Renal cortex interstitium (tissue), 11 donors: ENCODE measurements around the gene NGDN. TPM values are rescaled to one million over a fixed set of nuclear protein-coding genes. Genes with fewer than 3 reads are reported as not detected.

Source experiments
- DNase-seq, 11 donors: peaks; one replicate each; pipeline ENCODE4 v3.0.0-alpha.2; 2013; ENCODE audit warnings: low read depth in 9 of 11, low spot score in 4 of 11; ENCODE audit errors: extremely low read depth in 1 of 11
- polyA plus RNA-seq, 3 donors: library from polyadenylated mRNA; unstranded; fragments of 120-200 nt; gene quantifications; one replicate each; pipeline ENCODE4 v1.2.1, GENCODE V29; 2013; ENCODE audit not compliant: insufficient read length in 3 of 3

The NGDN gene
- polyA plus RNA-seq, 3 donors: 60.8 to 69.8 (median 63.8) TPM

DNA sequence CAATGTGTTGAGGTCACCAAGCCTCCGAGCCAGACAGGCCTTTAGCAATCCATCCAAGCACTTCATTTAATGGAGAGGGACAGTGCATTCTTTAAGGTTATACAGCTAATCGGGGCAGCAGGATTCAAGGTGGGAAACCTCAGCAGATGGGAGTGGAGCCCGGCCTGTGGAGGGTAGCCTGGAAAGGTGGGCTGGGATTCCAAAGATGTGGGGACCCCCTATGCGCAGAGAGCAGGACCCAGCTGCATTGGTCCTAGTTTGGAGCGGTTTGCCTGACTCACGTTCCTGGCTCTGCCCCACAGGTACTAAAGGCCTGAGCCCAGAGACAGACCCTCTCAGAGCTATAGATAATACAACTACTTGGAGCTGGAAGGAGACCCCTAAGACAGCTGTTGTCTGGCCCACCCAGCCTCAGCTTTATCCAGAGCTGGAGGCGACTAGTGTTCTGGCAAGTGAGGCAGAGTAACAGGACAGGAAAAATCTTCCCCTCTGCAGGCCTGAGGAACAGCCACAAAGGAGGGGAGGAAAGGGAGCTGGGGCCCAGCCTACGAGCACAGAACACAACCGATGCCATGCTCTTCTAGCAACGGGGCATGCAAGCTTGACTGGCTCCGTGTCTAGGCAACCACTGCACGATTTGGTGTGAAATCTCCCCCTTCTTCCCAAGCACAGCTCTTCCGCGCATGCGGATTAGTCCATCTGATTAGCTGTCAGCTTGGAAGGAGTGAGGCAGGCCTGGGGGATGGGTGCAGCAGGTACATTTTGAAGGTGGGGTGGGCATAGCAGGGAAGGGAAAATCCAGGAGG is 33.0 kb upstream of the NGDN start:
- DNase-seq: peak; percentile 66 to 92 (median 80)

DNA sequence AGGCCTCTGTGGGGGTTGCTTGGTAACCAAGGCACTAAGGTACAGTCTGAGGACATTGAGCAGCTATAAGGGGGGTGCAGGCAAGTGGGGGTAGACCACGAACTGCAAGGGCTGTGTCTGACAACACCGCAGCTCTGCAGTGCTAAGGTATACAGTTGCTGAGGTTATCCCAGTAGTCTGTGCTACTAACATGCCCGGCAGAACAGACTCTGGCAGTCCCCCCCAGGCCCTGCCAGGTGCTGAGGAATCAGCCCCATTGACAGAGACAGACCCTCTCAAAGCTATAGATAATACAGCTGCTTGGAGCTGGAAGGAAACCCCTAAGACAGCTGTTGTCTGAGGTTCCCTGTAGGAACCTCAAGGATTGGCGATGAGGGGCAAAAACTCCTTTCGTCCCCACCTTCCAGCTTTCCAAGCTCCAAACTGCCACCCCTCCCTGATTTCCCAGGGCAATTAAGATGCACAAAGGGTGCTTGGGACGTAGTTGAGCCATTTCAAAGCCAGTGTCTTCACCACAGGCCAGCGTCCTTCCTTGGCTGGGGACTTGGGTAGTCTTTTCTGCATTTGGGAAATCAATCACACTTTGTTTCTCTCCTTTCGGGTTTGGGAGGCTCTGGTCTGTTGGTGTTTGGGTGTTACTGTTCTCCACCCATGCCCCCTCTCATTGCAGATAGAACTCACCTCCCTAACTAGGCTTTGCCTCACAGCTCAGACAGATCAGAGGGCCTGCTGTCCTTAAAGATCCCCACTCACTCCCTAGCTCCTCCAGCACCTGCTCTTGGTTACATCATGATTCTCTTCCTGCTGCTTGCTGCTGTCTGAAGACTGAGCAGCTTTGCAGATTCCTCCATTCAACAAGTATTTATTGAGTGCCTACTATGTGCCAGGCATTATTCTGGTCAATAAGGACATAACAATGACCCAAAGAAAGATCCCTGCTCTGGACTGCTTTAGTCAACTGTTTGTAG is 32.1 kb upstream of the NGDN start:
- no peak for DNase-seq

DNA sequence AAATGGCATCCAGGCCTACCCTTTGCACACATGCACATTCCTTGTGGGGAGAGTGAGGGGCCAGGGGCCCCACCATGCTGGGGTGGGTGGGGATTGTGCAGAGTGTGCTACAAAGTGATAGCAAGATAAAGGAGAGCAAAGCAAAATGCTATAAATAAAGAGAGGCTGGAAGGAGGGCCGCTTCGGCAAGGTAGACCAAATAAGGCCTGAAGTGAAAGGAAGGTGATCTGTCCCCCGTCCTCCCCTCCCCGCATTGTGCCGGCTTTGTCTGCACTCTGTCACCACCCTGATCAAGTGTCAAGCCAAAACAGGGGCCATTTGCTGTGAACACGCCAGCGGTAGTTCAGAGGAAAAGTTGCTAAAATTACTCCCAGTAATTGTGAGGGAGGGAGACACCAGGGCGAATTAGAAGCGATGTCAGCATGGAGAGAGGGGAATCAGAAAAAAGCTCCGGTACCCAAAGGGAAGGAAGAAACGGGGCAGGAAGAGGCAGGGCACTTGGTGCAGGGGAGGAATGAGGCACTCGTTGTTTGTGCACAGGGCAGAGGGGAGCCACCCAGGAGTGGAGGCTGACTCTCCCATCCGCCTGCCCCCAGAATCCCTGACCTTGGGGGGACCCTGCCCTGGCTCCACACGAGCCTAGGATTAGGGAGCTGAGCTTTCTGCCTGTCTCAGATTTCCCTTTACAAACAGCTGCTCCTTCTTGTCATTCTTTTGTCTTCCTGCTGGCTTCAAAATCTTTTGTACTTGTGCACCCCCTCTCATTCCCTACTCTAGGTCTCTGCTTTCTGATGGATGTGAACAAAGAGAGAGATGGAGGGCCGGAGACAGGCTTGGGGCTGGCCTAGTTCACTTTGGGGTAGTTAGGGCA is 31.2 kb upstream of the NGDN start:
- DNase-seq: no peak

DNA sequence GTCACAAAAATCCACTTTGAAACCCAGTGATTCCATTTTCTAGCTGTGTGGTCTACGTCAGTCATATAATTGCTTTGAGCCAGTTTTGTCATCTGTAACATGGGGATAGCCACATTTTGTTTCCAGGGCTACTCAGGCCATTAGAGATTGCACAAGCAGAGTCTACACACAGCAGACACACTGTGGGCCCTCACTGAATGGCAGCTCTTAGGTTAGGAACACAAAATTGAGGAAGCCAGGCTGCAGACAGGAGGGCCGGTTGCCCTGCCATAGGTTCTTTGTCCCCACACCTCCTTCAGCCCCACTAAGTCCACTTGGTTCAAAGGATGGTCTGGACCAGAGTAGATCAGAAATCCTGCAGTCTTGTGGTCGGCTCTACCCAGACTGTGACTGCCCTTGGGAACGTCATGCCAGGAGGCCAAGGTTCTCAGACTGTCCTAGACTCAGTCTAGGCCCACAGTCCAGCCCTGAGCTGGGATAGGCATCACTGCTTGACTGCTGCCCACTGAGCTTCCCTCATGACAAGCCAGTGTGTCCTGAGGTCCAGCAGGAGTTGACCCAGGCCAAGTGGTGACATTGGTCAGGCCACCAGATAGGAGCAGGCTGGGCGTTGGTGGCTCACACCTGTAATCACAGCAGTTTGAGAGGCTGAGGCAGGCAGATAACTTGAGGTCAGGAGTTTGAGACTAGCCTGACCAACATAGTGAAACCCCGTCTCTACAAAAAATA is 30.2 kb upstream of the NGDN start:
- no peak for DNase-seq

DNA sequence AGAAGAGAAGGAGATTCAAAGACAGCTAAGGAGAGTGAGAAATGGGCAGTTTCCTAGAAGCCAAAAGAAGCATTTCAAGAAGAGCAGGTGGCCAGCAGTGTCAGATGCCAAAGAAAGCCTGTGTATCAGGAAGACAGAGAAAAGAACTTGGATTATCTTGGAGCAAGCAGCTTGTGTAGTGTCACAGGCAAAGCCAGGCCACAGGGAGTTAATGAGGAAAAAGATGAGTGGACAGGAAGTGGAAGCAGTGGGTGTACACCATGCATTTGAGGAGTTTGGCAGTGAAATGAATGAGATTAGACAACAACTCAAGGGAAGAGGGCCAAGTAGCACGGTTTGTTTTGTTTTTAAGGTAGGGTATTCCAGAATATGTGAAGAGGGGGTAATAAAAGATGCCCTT is 28.4 kb upstream of the NGDN start:
- no peak for DNase-seq

DNA sequence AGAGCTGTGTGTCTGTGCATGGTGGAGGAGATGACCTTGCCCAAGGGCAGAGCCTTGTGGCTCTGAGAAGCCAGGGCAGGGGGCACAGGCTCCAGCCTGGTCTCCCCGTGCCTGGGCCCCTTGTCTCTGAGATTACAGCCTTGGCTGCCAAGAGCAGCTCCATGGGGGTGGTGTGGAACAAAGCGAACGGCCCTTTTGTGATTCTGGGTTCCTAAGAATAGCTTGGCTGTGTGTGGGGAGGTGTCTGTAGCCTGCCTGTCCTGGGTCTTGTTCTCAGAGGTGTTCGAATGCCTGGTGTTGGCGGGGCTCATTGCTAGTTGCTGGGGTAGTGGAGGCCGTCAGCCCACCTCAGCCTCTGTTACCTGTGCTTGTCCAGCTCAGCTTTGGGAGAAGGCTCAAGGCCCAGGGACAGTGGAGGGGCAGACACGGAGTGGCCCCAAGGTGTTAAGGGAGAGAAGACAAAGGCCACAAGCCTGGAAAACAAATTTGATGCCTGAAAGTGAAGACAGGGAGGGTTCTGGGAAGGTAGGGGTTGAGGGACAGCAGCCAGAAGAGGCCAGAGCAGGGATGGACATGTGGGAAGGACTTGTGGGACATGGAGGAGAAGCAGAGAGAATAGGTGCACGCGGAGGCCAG is 26.7 kb upstream of the NGDN start:
- no peak for DNase-seq

DNA sequence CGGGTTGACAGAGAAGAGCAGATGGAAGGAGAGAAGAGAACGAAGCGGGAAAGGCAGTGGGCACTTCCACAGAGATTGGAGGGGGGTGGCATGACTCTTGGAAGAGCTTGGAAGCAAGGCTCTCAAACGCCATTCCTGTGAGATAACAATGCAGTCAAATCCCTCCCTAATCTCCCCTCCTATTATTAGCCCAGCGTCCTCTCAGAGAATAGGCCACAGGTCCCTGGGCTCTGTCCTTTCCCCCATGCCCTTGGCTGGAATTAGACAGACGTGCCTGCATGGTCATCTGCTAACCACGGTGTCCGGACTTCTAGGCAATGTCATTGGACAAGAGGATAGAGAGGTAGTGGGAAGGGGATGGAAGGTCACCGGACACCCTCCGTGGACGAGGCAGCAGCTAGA is 26.1 kb upstream of the NGDN start:
- DNase-seq: no peak

DNA sequence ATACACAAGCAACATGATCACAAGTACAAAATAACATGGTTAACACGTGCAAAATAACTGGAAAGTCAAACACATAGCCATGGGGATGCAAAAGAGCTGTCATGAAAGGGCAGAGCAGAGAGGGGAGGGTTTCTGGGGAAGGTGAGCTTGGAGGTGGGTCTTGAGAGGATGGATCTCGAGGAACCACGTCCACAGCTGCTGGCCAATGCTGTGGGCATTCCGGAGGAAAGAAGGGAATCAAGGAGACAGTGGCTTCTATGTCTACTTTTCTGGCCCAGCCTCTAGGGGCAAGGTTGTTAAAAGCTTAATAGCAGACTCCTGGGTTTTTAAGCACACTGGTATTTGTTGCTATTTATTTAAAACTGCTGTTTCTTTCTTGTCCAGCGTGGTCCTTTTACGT is 25.6 kb upstream of the NGDN start:
- DNase-seq: no peak

DNA sequence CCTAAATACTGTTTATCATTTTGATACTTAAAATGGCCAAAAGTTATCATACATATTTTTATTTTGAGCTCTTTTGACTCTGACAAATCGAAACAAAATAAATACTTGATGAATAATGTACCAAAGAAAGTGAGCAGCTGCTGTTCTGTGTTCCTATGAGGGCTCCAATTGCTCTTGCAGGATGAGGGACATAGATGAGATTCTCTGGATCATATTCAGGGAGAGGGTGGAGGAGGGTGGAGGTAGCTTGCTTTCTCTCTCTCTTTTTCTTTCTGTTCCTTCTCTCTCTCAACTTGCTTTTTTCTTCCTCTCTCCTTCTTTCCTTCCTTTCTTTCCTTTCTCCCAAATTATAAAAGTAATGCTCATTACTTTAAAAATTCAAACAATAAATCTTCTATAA is 25.2 kb upstream of the NGDN start:
- DNase-seq: no peak

DNA sequence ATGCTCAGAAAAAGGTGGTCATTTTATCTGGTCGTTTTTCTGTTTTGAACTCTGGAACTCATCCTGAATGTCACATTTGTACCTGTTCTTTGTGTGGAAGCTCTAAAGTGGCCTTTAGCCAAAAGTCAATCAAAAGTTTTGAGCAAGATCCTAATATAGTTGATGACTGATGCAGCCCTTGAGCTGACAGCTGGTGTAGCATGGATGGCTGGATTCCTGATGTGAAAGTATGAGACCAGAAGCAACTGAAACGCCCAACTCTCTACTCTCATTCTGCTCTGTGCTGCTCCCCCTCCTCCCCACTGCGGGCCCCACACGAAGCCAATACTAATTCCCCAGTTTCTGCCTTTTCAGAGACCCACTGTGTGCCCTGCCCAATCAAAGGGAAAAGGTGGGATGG is 23.7 kb upstream of the NGDN start:
- DNase-seq: no peak

DNA sequence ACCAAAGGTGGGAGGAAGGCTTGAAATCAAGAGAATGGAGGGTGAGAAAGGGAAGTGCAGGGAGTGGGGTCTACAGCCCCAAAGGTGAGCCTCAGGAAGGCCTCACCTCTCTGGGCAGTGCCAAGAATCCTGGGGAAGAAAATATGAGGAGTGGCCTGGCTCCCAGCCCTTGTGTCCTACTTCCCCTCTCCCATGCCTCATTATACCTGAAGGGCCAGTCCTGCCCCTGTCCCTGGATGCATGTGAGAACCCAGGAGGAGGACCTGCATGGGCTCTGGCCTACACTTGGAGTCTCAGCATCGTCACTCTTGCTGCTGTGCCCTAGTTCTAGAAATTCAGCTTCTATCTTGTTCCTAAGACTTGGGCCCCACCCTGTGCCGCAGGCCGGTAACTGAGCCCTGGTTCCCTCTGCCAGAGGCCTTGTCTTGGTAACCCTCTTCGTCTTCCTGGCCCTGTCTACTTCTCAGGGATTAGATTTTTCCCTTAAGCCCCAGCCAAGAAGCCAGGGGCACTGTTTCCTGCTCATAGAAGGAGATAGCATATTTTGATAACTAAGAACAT is 23.1 kb upstream of the NGDN start:
- DNase-seq: no peak

DNA sequence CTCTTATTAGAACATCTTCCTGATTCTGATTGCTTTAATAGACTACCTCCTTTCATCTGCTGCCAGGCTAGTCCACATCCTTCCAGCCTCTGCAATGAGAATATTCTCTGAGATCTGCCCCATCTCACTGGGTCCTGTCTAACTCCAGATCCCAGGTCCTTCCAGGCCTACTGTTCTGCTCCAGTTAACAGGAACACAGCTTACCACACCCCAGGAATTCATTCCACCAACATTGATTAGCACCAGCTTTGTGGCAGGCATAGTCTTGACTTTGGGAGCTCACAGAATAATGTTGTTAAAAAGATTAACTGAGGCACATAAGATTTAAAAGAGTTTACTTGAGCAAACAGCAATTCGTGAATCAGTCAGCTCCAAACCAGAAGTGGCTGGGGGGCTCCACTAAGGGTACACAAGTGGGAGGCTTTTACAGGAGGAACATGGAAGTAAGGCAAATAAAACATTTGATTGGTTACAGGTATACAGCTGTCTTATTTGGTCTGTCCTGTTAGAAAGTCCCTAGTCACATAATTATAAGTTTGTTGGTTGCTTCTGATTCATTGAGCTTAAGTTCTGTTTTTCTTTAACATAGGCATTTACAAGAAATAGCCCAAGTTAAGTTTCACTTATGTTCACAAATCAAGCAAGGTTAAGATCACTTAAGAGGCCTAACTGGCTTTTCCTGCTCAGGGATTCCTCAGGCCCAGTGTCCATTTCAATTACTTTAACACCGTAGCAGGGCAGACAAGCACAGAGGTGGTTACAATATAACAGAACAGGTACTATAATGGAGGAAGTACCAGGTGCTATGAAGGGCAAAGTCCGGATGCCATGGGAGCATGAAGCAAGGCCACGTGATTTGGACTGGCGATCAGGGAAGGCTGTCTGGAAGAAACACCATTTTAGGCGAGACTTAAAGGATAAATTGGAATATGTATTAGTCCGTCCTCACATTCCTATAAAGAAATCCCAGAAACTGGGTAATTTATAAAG is 21.8 kb upstream of the NGDN start:
- peak in 3 of 11 donors; percentile 25 to 68 (median 50) for DNase-seq

DNA sequence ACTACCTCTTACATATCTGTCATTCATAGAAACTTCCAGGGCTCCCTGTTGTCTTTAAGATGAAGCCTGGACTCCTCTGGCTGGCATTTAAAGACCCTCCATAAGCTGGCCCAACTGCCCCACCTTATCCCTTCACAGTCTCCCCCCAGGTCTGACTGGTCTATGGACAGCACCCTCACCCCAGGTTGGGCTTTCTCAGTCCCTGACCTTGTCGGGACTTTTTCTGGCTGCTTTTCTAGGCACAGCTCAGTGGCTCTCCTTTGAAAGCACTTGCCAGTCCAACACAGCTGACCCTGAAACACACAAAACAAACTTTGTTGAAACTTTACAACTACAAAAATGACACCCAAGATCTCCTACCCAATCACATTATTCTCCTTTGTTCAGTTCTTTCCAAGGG is 20.2 kb upstream of the NGDN start:
- no peak for DNase-seq

DNA sequence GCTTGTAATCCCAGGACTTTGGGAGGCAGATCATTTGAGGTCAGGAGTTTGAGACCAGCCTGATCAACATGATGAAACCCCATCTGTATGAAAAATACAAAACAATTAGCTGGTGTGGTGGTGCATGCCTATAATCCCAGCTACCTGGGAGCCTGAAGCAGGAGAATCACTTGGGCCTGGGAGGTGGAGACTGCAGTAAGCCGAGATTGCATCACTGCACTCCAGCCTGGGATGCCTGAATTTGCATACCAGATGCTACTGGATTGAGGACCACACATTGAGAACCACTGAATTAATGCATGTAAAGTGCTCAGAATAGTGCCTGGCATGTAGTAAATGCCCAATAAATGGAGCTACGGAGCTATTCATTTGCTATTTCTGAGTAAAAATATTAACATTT is 19.1 kb upstream of the NGDN start:
- no peak for DNase-seq

DNA sequence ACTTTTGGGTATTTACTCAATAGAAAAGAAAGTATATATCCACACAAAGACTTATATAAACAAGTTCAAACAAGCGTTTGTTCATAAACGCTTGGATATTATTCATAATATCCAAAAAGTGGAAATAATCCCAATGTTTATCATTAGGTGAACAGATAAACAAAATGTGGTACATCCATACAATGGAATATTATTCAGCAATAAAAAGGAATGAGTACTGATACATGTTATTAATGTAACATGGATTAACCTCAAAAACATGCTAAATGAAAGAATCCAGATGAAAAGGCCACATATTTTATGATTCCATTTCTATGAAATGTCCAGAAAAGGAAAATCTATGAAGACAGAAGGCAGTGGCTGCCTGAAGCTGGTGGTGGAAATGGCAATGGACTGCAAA is 17.3 kb upstream of the NGDN start:
- no peak for DNase-seq

DNA sequence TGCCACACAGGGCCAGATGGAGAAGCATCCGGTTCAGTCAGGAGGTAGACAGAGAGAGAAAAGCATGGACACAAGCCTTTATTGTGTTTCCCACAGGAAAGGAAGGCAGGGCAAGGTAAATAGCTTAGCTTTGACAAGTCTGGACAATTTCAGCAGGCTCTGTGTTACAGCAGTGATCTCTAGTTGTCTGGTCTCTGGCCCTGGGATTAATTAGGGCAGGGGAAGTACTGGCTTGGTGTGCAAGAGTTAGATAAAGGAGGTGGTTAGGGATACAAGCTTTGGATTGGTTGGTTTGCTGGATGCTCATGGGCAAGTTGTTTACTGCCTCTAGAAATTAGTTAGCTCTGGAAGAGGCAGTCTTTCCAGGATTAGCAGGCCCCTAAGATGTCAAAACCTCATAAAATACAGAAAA is 15.1 kb upstream of the NGDN start:
- no peak for DNase-seq
